ENCODE measurements around the gene MYO16.
A peak's percentile ranks its signal among the peaks of the same experiment; 100 is the strongest.

The MYO16 gene

DNA sequence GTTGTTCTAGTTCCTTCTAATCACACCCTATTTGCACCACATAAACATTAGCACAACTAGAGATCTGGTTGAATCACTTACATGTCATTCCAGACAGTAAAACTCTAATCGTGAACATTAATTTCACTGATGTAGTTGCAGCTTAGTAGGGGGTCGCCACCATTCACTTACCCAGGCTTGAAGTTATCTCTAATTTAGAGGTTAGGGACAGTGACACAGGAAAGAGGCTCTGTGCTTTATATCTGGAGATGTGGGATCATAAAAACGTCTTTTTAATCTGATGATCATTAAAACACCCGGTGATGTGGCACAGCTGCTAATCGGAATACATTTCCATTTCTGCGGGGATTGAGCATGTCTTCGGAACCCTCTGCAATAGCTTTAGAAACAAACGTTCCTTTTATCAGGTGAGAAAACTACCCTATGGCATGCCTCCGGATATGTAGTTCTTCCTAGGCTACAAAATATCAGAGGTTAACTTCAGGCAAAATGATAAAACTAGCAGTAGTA is 523.0 kb downstream of the MYO16 start:
- no peak for DNase-seq (ENCODE audit: low read depth in 2 of 2)

DNA sequence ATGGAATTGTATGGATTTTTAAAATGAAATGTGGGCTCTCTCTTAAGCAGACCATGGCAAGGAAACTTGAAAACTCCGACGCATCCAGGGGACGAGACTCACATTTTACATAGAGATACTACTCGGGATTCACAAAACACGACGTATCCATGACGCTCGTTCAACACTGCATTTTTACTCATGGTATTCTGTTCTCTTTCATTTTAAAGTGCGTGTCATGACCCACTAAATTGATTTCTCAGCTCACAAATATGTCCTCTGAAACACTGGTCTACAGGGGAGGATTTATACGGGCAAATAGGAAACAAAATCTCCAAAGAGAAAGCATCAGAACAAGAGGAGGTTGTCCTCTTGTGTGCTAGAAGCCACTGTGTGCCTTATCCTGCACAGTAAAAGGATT is 523.5 kb downstream of the MYO16 start:
- no peak for DNase-seq (ENCODE audit: low read depth in 2 of 2)

DNA sequence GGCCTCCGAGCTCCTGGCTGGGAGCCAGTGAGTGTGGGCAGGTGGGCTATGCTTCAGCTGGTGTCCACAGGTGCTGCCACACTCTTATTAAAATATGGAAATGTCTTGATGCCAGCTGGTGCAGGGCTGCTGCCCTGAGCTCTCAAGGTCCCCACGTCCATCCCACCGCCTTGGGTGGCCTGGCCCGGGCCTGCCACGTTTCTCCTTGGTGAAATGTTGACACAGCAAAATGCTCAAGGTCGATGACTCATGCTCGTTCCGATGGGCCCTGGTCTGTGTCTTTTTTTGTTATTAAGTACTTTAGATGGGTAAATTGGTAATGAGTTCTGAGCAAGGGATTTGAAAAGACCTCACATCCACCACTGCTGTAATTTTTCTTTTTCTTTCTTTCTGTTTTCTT is 524.7 kb downstream of the MYO16 start:
- no peak for DNase-seq (ENCODE audit: low read depth in 2 of 2)

DNA sequence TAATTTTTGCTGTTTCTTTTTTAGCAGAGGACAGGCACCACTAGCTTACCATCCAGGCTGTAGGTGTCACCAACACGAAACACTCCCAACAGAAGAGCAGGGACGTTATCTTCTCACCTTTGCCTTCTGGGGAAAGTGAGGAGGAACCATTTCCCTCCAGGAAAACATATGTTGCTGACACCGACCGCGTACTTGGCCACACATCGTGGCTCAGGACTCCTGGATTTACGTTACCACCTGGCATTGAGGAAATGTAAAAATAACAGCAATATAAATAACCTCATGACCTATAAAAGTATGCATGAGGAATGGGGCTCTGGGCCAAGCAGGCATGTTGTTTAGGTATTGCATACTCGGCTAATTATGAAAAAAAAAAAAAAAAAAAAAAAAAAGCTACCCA is 525.1 kb downstream of the MYO16 start:
- no peak for DNase-seq (ENCODE audit: low read depth in 2 of 2)

DNA sequence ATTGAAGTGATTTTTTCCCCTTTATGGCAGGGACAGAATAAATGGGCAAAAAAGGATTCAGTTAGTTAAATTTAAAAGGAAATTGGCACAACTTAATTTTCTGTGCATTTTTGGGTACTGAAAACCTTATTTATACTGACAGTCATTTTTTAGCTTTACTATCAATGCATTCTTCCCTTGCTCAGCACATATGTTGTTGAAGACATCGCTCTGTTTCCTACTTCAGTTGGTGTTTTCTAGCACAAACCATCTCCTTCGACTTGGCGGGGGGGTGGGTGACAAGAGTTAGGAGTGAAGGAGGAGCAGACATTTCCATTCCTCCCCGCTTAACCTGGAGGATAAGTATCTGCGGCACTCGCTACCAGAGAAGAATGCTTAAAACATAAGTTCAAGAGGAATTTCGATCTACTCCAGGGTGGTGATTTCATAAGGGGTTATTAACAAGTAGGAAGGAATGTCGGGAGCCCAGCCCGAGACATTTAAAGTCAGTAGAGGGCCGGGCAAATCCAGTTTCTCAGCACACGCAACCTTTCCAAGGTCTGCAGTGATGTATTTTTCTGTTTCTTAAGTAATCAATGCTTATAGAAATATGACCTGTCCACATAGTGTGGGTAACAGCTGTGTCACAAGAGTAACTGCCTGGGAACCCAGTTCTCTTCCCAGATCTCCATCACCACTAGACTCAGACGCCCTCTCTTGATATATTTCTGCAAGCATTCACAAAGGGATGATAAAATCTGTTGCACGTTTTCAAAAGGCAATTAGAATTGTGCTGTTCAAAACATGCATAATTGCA is 525.8 kb downstream of the MYO16 start:
- DNase-seq (ENCODE audit: low read depth in 2 of 2), result peak; percentile 59 to 66

DNA sequence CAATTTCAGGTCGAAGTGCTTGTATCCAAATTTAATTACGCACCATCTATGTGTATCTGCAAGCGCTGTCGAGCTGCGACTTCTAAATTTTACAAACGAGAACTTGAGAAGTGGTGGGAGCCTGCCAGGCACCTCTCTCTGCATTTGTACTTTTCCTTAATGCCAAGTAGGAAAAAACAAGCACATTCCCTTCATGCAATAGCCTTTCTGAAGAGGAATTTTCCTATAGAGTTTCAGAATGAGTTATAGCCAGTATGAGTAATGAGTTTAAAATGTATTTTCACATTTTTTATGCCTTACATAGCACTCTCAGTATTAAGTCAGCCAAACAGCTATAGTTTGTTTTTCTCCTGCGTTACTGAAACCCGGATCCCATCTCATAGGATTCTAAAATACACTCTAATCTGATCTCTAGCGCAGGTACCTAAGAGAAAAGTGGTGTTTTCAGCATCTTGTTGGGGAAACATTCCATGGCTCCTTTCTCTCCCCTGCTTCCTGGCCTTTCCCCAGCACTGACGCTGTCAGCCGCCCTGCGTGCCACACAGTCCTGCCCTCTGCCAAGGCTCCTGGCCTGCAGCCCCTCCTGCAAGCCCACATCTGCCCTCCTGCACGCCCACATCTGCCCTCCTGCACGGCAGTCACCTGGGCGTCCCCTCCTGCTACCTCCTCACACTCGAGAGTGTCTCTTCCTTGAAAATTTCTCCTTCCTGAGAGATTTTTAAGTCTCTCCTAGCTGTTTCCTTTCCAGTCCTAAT is 526.9 kb downstream of the MYO16 start:
- DNase-seq (ENCODE audit: low read depth in 2 of 2), result peak; percentile 76 to 80

DNA sequence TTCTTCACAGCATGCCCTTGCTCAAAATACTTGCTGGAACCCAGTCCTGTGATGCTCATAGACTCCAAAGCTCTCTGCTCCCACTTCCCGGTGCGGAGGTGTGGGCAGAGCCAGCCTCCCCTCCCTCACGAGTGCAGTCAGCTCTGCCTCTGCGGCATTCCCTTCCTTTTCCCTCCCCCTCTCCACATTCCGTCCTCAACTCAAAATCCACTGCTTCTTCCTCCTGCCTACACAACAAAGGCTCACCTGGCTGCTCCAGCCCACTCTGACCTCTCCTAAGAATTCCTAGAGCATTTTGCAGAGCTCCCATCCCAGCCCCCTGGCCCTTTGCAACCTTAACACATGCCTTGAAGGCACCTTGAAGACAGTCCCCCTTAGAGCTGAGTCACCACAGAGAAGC is 527.9 kb downstream of the MYO16 start:
- DNase-seq (ENCODE audit: low read depth in 2 of 2), result no peak

DNA sequence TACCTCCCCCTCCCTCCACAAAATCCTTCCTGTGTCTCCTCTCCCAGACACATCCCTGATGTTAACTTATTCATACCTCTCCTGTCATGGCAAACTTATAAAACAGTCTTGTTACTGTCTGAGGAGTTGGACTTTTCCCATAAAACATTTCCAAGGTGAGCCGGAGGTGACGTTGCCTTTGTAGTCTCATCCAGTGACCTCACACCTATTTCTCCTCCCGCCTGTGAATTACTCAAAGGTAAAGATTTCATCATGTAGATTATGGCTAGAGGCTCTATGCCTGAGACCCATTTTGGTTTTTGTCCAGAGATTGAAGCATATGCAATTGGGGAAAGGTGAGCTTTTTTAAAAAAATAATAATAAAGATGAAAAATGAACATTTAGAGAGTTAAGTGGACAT is 529.0 kb downstream of the MYO16 start:
- DNase-seq (ENCODE audit: low read depth in 2 of 2), result no peak

DNA sequence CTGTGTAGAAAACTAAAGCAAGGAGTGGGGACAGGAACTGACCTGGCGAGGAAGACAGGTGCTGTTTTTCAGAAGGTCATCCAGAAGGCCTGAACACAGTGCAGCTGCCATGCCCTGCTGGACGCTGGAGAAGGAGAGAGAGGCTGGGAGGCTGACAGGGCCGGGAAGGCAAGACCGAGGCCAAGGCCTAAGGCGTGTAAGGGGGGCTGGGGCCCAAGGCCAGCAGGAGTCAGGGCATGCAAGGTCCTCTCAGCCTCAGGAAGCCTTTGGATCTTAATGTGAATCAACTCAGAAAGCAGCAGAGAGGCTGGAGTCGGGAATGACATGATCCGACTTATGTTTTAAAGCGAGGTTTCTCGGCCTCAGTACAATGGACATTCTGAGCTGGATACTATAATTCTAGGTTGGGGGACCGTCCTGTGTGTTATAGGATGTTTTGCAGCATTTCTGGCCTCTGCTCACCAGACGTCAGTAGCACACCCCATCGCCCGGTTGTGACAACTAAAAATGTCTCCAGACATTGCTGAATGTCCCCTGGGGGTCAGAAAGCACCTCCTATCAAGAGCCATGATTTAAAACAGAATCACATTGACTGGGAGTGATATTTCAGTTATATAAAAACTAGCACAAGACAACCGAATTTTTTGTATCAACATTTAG is 530.4 kb downstream of the MYO16 start:
- no peak for DNase-seq (ENCODE audit: low read depth in 2 of 2)

DNA sequence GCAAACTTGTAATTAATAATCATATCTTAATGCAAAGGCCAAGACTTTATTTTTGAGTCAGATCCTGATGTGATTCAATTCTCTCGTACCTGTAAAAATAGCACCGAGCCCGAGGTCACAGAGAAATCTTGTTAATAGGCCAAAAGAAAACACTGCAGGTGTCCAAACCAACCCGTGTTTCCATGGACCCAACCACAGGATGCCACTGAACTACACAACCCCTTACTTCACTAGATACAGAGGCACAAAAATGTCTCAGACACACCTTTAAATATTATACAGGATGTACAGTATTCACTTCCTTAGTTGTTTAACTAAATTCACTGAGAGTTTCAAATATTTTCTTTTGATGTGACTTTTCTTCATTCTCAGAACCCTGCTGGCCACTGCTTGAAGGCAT is 530.9 kb downstream of the MYO16 start:
- no peak for DNase-seq (ENCODE audit: low read depth in 2 of 2)

DNA sequence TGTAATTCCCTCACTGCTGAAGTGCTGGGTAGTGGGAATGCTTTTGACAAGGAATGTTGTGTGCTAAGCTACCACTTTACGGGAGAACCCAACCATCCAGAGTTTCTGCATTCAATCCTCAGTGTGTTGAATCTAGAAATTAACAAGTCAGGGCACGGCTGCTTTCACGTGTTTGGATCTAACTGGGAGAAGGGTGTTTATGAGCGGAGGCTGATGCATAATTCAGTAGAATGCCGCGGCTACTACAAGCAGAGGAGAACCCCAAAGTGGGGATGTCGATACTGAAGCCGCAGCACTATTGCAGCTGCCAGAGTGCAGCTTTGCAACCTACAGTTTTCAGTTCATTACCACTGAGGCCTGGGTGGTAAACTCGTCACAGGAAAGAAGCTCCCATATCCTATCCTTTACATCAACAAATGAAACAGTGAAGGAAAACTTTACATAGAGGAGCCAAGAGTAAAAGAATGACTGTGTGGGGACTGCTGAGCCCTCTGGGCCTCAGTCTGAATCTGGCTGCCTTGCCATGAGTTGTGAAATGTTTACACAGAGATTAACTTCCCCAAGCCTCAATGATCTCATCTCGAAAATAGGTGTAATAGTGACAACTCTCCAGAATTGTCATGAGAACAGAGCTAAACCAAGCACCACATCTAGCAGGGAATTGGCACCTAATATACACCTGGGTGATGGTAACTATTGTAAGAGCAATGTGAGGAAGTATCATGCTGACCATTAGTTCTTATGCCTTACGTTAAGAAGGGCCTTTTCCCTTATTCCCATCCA is 531.7 kb downstream of the MYO16 start:
- no peak for DNase-seq (ENCODE audit: low read depth in 2 of 2)

DNA sequence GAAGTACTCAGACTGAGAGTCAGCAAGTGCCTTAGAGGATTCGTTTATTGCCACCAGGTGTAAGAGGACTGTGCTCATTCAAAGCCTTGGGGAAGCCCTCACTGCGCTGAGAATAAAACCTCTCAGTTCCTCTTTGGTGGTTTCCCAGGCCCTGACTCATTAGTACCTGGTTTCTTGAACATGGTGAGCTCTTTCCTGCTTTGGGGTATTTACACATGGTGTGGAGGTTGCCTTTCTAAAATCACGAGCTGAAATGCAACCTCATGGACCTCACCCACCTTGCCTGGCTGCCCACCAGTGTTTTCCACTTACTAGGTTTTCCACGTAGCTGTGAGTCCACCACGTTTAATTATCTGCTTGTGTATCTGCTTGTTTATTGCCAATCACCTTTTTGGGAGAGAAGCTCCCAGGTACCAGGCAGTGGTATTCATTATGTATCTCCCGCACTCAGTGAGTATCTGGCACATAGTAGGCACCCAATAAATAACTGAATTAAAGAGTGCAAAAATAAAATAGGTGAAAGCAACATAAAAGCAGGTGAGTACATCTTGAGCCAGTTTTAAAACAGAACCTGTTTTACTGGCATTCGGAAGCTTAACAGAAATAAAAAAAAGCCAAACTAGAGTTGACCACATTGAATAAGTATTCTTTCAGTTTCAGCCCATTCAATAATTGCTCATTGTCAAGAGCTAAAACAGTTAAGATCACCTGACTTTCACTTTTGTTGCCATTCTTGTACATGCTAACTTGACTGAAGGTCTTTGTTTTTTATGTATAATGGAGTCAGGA is 533.0 kb downstream of the MYO16 start:
- DNase-seq (ENCODE audit: low read depth in 2 of 2), result no peak

DNA sequence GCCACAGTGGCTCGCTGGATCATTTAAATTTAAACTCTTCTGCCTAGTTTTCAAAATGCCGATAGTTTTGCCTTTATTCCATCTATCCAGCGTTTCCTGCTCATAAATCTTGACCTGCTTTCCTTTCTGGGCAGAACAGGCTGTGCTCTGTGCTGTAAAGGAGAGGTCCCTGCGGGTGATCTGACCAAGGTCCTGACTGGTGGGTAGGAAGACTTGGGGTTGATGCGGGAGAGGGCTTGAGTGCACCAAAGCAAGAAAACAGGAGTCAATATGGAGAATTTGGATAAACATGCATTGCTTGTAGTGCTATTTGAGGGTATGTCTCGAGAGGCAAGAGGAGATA is 533.6 kb downstream of the MYO16 start:
- DNase-seq (ENCODE audit: low read depth in 2 of 2), result no peak

DNA sequence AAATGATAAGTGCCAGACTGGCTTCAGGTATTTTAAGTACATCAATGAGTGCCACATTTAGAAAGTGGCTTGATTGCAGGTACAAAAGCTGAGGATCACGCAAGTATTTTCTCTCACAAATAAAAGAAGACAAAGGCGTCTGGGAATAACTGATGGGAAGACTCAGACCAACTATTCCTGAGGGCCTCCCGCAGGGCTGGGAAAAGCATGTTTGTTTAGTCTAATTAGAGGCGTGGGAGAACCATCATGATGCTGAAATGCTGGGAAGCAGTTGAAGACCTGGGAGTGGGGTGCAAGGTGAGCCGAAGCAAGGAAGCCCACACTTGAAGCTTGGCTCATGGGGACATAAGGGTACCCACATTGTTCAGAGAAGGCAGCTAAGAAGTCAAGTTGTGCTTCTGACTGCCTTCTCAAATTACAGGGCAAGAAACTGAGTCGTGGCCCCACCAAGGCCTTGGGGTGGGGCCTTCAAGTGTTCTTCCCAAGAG is 536.0 kb downstream of the MYO16 start:
- no peak for DNase-seq (ENCODE audit: low read depth in 2 of 2)

DNA sequence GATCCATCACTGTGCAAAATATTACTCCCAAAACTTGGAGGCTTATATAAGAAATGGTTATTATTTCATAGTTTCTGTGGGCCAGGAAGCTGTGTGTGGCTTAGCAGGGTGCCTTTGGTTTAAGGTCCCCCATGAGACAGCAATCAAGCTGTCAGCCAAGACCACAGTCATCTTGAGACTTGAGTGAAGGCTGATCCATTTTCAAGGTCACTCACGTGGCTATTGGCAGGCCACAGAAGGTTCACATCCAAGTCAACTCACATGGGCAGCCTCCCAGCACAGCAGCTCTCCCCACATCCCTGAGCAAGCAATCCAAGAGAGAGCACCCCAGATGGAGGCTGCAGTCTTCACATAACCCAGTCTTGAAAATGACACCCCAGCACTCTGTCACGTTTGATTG is 537.4 kb downstream of the MYO16 start:
- no peak for DNase-seq (ENCODE audit: low read depth in 2 of 2)

DNA sequence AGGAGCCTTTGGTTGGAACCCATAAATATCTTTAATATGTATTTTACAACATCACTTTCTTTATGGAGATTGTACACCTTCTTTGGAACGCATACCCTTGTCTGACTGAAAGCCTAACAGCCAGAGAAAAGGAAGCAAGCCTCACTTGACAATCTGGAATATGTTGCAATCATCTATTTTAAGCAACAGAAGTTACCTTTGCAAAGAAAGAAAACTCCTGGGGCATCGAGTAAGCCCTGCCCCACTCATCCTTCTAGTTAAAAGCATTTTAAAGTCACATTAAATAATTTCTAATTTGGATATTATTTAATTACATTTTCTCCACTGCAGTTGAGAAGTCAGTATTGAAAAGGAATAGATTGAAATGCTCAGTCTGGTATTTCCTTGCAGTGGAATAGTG is 542.7 kb downstream of the MYO16 start:
- no peak for DNase-seq (ENCODE audit: low read depth in 2 of 2)

DNA sequence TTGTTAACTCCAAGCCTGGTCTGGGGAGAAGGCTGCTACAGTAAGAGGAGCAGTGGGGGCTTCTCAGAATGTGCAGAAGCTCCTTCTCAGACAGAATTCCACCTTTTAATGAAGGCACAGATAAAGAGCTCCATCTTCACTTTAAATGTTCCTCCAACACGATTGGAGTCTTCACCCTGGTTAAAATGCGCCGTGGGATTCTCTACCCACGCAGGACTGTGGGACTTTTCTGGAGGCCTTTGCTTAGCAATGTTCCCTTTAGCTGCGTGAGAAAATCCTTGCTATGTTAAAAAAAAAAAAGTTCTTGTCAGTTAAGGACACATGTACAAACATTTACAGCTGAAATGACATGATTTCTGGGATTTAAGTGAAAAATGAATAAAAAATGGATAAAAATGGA is 546.3 kb downstream of the MYO16 start:
- DNase-seq (ENCODE audit: low read depth in 2 of 2), result no peak

DNA sequence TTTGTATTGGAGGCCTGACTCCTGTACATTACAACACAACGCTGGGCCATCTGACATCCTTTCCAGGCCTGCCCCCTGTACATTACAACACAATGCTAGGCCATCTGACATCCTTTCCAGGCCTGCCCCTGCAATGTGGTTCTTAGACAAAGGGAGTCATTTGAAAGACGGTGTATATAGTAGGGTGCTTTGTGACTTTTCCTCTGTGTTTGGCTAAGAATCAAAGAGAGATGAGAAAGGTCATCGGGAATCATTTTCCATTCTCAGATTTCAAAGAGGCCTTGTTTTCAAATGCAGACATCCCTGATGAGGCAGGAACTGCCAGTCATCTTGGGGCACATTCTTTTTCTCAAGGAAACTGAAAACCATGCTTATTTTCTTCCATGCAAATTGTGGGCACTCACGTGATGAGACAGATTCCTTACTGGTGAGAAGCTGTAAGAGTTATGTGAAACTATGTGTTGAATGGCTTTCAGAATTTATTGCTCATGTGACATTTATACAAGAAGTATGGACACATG is 551.6 kb downstream of the MYO16 start:
- peak; percentile 81 for DNase-seq (ENCODE audit: low read depth in 2 of 2)

DNA sequence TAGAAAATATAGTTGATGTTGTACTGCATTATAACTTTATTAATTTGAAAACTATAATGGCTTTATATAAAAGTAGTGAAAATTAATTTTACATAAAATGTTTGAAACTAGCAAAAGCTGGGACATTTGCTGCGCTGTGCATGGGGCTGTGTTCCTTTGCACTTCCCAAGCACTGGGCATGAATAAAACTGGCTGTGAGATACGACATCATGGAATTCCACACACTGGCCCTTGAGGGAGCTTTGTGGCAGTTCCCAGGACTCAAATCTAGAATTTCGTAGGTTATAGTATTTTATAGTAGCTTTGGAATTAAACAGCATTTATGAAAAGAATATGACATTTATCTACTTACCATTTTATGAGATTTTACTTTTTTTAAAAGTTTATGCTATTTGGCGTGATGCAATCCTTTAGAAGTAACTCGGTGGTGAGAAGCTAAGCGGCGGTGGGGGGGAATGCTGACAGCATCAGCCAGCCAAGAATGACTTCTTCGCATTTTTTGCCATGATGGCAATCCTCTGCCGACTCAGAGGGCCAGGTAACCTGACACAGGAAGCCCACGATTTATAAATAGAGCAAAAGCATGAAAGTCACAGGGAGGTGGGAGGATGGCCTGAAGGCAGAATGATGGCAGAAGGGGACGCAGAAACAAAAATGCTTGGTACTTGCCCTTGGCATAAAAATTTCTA is 553.5 kb downstream of the MYO16 start:
- no peak for DNase-seq (ENCODE audit: low read depth in 2 of 2)

DNA sequence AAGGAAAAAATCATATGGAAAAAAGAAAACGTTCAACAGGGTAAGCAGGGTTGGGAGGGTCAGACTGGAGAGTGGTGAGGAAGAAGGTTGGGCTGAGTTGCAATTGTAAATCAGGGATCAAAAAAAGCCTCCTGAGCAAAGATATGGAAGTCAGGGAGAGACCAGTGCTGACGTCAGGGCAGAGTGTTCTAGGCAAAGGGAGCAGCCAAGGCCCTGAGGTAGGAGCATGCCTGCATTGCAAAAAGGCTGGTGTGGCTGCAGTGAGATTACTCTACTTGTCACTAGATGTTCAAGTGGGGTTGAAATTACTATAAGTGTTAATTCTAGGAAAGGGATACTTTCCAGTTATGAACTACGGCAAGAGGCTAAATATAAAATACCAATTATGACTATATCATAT is 562.0 kb downstream of the MYO16 start:
- DNase-seq (ENCODE audit: low read depth in 2 of 2), result no peak

Data from fibroblast of skin of left biceps (primary cell).